Suprapubic skin (tissue), 4 donors: ENCODE data around the gene AZU1. TPM values are rescaled to one million over a fixed set of nuclear protein-coding genes. Genes with fewer than 3 reads are reported as not detected.

Experiments used
- DNase-seq, 2 donors: peaks; one replicate each; pipeline ENCODE4 v3.0.0-alpha.2; 2019; ENCODE audit warnings: low spot score in 2 of 2
- H3K27ac ChIP-seq: fragments of 200-600 bp; sonication (generic); one replicate; pipeline ENCODE4 v1.5.1; 2019
- H3K27me3 ChIP-seq: fragments of 200-600 bp; sonication (generic); one replicate; pipeline ENCODE4 v1.5.1; 2019
- H3K36me3 ChIP-seq: fragments of 200-600 bp; sonication (generic); one replicate; pipeline ENCODE4 v1.5.1; 2019
- H3K4me1 ChIP-seq: fragments of 200-600 bp; sonication (generic); one replicate; pipeline ENCODE4 v1.5.1; 2019
- H3K4me3 ChIP-seq: fragments of 200-600 bp; sonication (generic); one replicate; pipeline ENCODE4 v1.5.1; 2019; ENCODE audit warnings: mild to moderate bottlenecking
- H3K9me3 ChIP-seq: fragments of 200-600 bp; sonication (generic); one replicate; pipeline ENCODE4 v1.5.1; 2019
- CTCF ChIP-seq, 2 donors: fragments of 200-600 bp in 1 of 2; fragments of 450-650 bp in 1 of 2; sonication (generic) in 1 of 2; IDR thresholded peaks; one replicate each; pipeline ENCODE4 v1.5.1; 2016 to 2019; ENCODE audit warnings: antibody characterized with exemption in 2 of 2, mild to moderate bottlenecking in 1 of 2, moderate library complexity in 1 of 2
- EP300 ChIP-seq: sonication (generic); formaldehyde crosslinking; IDR thresholded peaks from one replicate; pipeline ENCODE4 v1.6.1; 2017; ENCODE audit warnings: antibody characterized with exemption
- POLR2A ChIP-seq, 2 donors: fragments of 450-650 bp; IDR thresholded peaks; one replicate each; pipeline ENCODE4 v1.6.1; 2017; ENCODE audit warnings: antibody characterized with exemption in 2 of 2, mild to moderate bottlenecking in 2 of 2, moderate library complexity in 2 of 2
- POLR2AphosphoS5 ChIP-seq, 3 donors: sonication (generic); formaldehyde crosslinking; IDR thresholded peaks; one replicate each; pipeline ENCODE4 v1.6.1; 2017; ENCODE audit warnings: antibody characterized with exemption in 3 of 3
- WGBS: methylation state at CpG from one replicate; pipeline ENCODE4 v1.1.5; 2018; 5-methylcytosine and 5-hydroxymethylcytosine counted together
- total RNA-seq, 4 donors: library from RNA; depleted of rRNA; stranded (reverse); fragments of >200 nt; gene quantifications; one replicate each; pipeline ENCODE4 v1.1.0, GENCODE V29; 2016

The AZU1 gene
- total RNA-seq, 4 donors from 2014 or later: 0.79 TPM; not detected in 3

GRCh38 chr19:812747-813218 is 14.9 kb upstream of the AZU1 start:
- Histone ChIP-seq H3K27me3 (no peaks in the 10 kb centered on the region), H3K4me1 (no peaks in the 10 kb centered on the region), H3K9me3 (no peaks in the 10 kb centered on the region), H3K27ac (no peak overlapping the region), H3K4me3 (no peak overlapping the region), H3K36me3 (peaks cover 56% of the 10 kb centered on the region)
- DNase-seq: no peak
- TF ChIP-seq CTCF (IDR thresholded peaks at IDR 0.05) (no peak), EP300 (no peak), POLR2A (IDR thresholded peaks at IDR 0.05) (no peak), POLR2AphosphoS5 (IDR thresholded peaks at IDR 0.05) (no peak)
- WGBS: 96% methylated on average over 46 of the region's 72 CpGs

- H3K36me3 ChIP-seq: peaks cover 49% of the 10 kb centered on the region
- no peak for DNase-seq
- H3K27me3 ChIP-seq: no peaks in the 10 kb centered on the region
- H3K4me3 ChIP-seq: no peak overlapping the region
- no peak overlapping the region for H3K27ac ChIP-seq
- no peak for TF ChIP-seq CTCF (IDR thresholded peaks at IDR 0.05)
- no peak for TF ChIP-seq POLR2A (IDR thresholded peaks at IDR 0.05)
- TF ChIP-seq POLR2AphosphoS5 (IDR thresholded peaks at IDR 0.05): no peak
- no peak for TF ChIP-seq EP300
- 92% methylated on average over 32 of the region's 87 CpGs for whole genome bisulfite sequencing
- no peaks in the 10 kb centered on the region for H3K9me3 ChIP-seq
- H3K4me1 ChIP-seq: no peaks in the 10 kb centered on the region
Observed at GRCh38 chr19:813219-814151, 14.2 kb upstream of the AZU1 start.

- H3K4me3 ChIP-seq: no peak overlapping the region
- peak in 1 of 2 donors; percentile 79 for DNase-seq
- TF ChIP-seq POLR2AphosphoS5 (IDR thresholded peaks at IDR 0.05) (no peak), POLR2A (IDR thresholded peaks at IDR 0.05) (no peak)
- H3K4me1 ChIP-seq: no peaks in the 10 kb centered on the region
- H3K27me3 ChIP-seq: no peaks in the 10 kb centered on the region
- H3K36me3 ChIP-seq: peaks cover 40% of the 10 kb centered on the region
- no peaks in the 10 kb centered on the region for H3K9me3 ChIP-seq
- H3K27ac ChIP-seq: no peak overlapping the region
- WGBS: 93% methylated on average over 34 of the region's 49 CpGs
Observed at GRCh38 chr19:814152-815078, 13.2 kb upstream of the AZU1 start.

GRCh38 chr19:815079-815774 is 12.4 kb upstream of the AZU1 start:
- H3K4me1 ChIP-seq: no peaks in the 10 kb centered on the region
- WGBS: 89% methylated on average over 20 of the region's 47 CpGs
- peak in 1 of 2 donors; percentile 78 for DNase-seq
- no peak overlapping the region for H3K4me3 ChIP-seq
- H3K27ac ChIP-seq: no peak overlapping the region
- H3K36me3 ChIP-seq: peaks cover 32% of the 10 kb centered on the region
- H3K9me3 ChIP-seq: no peaks in the 10 kb centered on the region
- no peaks in the 10 kb centered on the region for H3K27me3 ChIP-seq
- no peak for TF ChIP-seq POLR2A (IDR thresholded peaks at IDR 0.05)
- no peak for TF ChIP-seq POLR2AphosphoS5 (IDR thresholded peaks at IDR 0.05)
- no peak for TF ChIP-seq CTCF (IDR thresholded peaks at IDR 0.05)
- no peak for TF ChIP-seq EP300

GRCh38 chr19:815775-816499 is 11.7 kb upstream of the AZU1 start:
- Histone ChIP-seq H3K9me3 (no peaks in the 10 kb centered on the region), H3K4me1 (no peaks in the 10 kb centered on the region), H3K36me3 (peaks cover 25% of the 10 kb centered on the region), H3K4me3 (no peak overlapping the region), H3K27ac (no peak overlapping the region), H3K27me3 (peaks cover 2% of the 10 kb centered on the region)
- DNase-seq: no peak
- no peak for TF ChIP-seq POLR2A (IDR thresholded peaks at IDR 0.05)
- TF ChIP-seq POLR2AphosphoS5 (IDR thresholded peaks at IDR 0.05): no peak
- no peak for TF ChIP-seq CTCF (IDR thresholded peaks at IDR 0.05)
- no peak for TF ChIP-seq EP300
- WGBS: 93% methylated on average over 13 of the region's 13 CpGs
